ENCODE results near the gene KIFAP3.
"Not testable (repeated sequence)": the region's sequence is repeated elsewhere in the genome, so short reads cannot be mapped to it uniquely, and the experiment has no call there.

Gene KIFAP3

DNA sequence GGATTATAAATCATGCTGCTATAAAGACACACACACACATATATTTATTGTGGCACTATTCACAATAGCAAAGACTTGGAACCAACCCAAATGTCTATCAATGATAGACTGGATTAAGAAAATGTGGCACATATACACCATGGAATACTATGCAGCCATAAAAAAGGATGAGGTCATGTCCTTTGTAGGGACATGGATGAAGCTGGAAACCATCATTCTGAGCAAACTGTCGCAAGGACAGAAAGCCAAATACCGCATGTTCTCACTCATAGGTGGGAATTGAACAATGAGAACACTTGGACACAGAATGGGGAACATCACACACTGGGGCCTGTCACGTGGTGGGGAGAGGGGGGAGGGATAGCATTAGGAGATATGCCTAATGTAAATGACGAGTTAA lies 12.8 kb downstream of the KIFAP3 start:
- DNase-seq: not testable (repeated sequence)

DNA sequence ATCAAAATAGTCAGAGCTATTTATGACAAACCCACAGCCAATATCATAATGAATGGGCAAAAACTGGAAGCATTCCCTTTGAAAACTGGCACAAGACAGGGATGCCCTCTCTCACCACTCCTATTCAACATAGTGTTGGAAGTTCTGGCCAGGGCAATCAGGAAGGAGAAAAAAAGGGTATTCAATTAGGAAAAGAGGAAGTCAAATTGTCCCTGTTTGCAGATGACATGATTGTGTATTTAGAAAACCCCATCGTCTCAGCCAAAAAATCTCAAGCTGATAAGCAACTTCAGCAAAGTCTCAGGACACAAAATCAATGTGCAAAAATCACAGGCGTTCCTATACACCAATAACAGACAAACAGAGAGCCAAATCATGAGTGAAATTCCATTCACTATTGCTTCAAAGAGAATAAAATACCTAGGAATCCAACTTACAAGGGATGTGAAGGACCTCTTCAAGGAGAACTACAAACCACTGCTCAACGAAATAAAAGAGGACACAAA lies 14.4 kb downstream of the KIFAP3 start:
- not testable (repeated sequence) for DNase-seq

DNA sequence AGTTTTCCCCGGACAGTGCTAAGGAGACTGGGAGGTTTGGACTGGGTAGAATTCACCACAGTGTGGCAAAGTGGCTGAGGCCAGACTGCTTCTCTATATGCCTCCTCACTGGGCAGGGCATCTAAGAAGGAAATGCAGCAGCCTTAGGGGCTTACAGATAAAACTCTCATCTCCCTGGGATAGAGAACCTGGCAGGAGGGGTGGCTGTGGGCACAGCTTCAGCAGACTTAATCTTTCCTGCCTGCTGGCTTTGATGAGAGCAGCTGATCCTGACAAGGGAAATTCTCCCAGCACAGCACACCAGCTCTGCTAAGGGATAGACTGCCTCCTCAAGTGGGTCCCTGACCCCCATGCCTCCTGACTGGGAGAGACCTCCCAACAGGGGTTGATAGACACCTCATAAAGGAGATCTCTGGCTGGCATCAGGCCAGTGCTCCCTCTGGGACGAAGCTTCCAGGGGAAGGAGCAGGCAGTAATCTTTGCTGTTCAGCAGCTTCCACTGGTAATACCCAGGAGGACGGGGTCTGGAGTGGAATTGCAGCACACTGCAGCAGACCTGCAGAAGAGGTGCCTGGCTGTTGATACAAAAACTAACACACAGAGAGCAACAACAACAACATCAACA lies 25.2 kb downstream of the KIFAP3 start:
- no peak for DNase-seq

DNA sequence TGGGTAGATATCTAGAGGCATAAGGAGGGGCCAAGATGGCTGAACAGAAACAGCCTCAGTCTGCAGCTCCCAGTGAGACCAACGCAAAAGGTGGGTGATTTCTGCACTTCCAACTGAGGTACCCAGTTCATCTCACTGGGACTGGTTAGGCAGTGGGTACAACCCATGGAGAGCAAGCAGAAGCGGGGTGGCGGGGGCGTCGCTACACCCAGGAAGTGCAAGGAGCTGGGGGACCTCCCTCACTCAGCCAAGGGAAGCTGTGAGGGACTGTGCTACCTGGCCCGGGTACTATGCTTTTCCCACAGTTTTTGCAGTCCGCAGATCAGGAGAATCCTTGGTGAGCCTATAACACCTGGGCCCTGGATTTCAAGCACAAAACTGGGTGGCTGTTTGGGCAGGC lies 26.0 kb downstream of the KIFAP3 start:
- no peak for DNase-seq

DNA sequence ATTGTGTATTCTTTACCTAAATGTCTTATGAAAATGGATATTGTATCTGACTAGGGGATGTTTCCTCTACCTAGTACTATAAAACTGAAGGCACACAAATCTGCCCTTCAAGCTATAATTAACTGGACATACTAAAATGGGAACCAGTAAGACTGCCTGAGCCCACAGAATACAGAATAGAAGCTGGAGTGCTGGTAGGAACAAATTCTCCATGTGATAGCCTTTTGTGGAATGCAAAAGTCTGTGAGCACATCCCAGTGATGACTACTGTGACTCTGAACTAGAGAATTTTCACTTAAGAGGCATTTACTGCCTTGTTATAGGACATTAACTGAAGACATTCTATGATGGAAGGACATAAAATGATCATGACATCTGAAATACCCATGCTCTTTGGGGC lies 30.3 kb downstream of the KIFAP3 start:
- DNase-seq: no peak

DNA sequence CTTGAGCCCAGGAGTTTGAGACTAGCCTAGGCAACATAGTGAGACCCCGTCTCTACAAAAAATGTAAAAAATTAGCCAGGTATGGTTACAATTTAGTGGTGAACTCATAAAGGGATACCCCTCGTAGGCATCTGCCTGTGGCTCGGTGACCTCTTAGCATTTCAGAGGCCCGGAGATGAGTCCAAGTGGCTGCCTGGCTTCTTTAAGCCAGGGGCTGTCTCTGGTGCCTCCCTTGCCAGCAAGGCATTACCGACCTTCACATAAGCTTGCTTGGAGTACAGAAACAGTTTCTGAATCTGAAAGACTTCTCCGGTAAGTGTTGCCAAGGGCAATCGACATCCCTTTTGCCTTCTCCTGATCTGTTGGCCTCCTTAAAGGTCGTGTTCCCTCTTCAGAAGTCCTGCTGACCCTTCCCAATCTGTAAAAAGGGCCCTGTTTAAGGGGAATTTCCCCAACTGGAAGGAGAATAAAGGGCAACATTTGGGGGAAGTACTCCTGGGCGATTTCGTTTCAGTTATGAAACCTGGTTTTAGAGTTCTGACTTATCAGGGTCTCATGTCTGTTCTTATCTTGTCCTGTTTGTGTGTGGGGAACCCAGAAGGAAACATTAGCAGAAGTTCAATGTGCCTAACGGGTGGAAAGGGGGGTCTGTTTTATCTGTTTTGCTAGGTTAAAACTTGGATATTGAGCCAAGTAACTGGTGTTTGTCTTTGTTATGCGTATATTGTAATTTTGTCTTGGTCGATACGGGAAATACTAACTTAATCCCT lies 32.9 kb downstream of the KIFAP3 start:
- no peak for DNase-seq

DNA sequence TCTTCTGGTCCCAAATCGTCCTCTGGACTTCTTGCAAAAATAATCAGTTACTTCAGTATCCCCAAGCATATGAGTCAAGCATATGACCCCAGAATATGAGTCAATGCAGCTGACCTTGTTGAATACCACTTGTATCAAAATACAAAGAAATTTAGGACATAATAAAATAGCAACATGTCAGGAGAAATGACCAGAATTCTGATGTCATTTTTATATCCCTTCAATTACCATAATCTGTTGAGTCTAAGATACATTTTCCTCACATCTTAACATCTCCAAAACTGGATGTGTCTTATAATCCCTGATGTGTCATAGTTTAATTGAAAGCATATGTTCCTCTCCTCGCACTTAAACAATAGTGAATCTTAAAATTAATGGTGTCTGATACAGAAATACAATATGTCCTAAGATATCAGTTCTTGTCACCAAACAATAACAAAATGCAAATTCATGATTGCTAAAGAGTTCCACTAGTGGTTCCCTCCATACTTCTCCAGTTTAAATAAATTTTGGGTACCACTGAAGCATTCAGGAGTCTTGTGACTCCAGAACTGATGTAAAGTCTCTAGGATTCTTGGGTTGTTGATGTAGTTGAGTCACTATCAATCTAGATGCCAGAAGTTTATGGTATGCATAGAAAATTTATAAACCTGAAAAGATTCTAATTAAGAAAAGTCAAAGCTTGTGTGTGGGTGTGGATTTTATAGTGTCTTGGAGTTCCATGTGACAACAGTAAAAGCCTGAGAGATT lies 41.8 kb downstream of the KIFAP3 start:
- no peak for DNase-seq

DNA sequence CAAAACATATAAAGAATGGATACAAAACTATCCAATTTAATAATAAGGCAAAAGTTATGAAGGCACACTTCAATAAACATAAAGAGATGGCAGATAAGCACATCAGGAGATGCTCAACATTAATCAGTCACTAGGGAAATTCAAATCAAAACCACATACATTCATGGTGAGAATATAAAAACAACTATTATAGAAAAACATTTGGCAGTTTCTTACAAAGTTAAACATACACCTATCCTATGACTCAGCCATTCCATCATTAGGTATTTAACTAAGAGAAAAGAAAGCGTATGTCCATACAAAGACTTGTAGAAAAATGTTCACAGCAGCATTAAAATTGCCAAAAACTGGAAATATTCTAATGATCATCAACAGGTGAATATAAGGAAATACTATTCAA lies 44.3 kb downstream of the KIFAP3 start:
- no peak for DNase-seq

DNA sequence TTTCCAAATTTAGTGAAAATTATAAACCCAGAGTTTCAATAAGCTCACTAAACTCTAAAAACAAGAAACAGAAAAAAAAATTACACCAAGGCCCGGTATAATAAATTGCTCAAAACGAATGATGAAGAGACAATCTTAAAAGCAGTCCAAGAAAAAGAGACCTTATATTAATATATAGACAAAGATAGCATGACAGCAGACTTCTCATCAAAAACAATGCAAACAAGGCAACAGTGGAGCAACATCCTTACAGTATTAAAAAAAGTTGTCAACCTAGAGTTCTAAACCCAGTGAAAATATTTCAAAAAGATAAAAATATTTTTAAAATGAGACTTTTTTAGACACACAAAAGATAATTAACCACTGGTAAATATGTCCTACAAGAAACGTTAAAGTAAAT lies 46.7 kb downstream of the KIFAP3 start:
- DNase-seq: no peak

DNA sequence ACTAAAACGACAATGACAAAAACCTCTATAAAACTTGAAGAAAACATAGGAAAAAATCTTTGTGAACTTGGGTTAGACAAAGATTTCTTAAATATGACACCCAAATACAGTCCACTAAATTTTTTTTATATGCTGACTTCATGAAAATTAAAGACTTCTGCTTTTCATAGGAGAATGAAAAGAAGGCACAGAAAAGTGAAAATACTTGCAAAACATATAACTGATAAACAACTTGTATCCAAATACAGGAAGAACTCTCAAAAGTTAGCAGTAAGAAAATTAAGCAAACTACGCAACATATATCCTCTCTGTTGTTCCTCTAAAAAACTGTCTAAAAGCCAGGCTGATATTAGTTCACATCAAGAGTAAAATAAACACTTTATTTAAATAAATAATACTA lies 53.6 kb downstream of the KIFAP3 start:
- DNase-seq: no peak

DNA sequence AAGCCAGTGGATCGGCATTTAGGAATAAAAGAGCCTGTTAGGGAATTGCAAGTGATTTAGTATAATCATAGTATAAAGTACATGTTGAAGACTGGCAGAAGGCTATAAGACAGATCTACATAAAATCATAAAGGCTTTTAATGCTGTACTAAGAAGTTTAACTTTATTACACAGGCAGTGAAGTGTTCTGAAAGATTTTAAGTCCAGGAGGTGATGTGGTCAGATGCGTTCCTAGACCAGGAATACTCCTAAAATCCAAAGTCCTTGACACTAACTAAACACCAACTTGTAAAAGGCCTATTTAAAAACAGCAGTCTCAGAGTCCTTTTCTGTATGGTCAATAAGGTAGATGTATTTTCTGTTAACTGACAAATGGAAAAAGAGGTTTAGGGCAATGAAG lies 57.0 kb downstream of the KIFAP3 start:
- no peak for DNase-seq

DNA sequence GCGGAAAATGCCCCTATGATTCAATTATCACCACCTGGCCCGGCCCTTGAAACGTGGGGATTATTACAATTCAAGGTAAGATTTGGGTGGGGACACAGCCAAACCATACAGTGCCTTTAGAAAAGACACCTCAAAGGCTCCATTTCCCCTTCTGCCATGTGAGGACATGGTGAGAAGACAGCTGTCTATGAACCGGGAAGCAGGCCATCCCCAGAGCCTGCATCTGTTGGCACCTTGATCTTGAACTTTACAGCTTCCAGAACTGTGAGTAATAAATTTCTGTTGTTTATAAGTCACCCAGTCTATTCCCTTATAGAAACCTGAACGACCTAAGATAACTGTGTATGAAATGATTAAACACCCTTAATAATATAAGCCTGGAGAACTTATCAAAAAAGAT lies 61.6 kb downstream of the KIFAP3 start:
- DNase-seq: no peak

DNA sequence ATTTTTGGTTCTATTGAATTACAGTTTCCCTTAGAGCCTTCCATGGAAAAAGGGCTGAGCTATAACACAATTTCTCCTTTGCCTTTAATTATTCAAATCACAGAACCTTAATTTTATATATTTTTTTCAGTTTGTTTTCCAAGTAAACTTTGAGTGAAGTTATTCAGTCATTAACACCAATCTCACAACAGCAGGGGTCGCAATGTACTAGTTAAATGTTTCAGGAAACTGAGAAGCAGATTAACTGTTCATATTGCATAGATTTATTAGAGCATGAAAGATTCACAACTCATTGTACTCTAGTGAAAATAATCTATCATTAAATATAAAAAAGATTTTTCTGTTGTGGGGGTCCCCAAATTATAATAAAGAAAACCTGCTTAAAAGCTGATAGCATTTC lies 64.1 kb downstream of the KIFAP3 start:
- DNase-seq: peak; percentile 41

DNA sequence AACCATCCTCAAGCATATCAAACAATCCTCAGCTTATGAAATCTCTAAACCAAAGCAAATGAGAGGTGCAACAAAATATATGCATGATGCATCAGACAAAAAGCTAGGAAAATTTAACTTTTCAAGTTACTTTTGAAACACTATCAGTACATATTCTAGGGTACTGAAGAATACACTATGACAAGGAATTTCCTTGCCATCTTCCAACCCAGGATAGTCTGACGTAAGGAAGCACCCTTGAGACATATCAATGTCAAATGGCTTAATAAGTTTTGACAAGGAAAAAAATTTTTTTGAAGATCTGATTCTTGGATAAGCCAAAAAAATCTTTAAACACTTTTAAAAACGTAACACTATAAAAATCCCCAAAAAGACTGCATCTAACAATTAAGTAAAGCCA lies 64.9 kb downstream of the KIFAP3 start:
- no peak for DNase-seq

DNA sequence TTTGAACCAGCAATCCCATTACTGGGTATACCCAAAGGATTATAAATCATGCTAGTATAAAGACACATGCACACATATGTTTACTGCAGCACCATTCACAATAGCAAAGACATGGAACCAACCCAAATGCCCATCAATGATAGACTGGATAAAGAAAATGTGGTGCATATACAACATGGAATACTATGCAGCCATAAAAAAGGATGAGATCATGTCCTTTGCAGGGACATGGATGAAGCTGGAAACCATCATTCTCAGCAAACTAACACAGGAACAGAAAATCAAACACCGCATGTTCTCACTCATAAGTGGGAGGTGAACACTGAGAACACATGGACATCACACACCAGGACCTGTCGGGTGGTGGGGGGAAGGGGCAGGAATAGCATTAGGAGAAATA lies 65.8 kb downstream of the KIFAP3 start:
- not testable (repeated sequence) for DNase-seq

DNA sequence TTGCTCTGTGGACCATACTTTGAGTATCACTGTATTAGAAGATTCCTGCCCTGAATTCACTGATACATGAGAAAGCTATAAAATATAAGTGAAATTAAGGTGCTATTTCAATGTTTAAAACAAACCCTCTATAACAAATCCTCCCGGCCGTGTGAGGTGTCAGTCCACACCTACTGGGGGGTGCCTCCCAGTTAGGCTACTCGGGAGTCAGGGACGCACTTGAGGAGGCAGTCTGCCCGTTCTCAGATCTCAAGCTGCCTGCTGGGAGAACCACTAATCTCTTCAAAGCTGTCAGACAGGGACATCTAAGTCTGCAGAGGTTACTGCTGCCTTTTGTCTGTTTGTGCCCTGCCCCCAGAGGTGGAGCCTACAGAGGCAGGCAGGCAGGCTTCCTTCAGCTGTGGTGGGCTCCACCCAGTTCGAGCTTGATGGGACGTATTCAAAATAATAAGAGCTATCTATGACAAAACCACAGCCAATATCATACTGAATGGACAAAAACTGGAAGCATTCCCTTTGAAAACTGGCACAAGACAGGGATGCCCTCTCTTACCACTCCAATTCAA lies 71.1 kb downstream of the KIFAP3 start:
- DNase-seq: not testable (repeated sequence)

DNA sequence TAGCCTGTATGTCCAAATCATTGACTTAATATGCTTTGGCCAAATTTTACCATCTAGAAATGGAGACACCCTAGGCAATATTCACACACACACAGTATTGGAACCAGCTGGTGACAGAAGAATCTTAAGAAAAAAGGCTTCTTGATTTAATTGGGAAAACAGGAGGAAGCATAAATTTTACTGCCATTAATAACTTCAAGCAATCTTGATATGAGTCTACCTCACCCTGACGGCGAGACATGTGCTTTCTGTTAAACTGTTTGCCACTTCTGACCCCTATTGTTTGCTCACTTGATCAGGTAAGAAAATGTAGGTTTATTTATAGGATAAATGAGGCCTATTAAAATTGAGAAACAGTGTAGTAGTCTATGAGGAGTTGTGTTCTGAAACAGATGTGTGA lies 73.2 kb downstream of the KIFAP3 start:
- no peak for DNase-seq

DNA sequence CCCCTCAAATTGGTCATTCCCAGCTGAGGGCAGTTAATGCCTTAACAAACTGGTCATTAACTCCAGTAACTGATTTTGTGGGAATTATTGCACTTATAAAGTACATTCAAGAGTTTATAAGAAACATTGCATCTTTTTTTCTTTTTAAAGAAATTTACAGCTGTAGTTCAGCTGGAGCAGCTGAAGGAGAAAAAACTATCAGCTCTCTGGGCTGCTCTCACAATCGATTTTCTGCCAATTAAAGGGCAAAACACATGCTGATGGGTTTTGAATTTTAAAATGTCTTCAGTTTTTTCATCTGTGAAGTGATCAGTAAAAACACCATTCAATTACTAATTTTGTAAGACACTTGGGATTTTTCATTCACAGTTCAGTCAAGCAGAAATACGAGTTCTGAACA lies 74.7 kb downstream of the KIFAP3 start:
- DNase-seq: no peak

DNA sequence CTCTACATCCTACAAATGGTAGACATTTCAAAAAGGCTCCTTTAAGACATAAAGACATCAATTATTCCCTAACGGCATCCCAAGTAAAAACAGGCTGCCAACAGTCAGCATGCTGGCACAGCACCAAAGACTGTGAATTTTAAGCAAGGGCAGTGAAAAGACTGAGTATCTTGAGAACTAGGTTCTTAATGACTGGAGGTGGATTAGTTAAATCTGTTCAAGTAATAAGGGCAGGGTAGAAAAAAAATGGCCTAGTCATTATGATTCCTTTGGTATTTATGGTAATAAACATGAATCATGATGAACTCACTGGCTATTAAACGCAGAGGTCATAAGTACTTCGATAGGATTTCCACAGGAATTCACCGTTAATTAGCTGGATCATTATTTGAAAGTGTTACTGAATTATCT lies 75.2 kb downstream of the KIFAP3 start:
- DNase-seq: no peak

DNA sequence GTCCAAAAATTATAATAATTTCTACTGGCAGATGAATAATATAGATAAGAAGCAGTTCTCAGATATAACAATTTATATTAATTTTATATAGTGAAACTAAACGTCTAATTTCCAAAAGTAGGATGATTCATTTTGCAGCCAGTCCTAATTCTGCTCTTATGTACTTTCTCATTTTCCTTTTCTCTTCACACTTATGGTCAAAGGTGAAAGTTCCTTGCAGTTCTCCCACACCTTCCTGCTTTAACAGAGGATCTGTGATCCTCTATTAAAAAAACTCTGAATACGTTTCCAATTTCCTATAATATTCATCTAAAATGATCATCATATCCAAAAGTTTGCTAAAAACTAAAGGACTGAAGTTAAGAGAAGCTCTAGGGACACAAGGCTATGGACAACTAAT lies 78.5 kb downstream of the KIFAP3 start:
- DNase-seq: no peak

DNA sequence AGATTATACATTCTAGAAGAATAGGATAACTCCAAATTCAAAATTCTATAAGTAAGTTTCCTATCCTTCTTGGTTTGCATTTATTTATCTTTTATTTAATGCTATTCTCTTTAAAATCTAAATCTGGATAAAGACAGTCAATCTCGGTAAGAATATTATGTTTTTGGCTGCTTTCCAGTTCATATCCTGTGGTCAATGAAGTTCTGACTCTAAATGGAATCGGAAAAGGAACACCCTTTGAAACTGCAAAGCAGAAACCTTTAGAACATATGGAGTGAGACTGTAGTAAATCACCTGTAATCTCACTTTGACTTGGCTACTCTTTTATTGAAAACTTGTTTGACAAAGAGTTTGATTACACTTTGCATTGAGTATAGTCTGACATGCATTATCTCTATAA lies 85.2 kb downstream of the KIFAP3 start:
- DNase-seq: no peak

DNA sequence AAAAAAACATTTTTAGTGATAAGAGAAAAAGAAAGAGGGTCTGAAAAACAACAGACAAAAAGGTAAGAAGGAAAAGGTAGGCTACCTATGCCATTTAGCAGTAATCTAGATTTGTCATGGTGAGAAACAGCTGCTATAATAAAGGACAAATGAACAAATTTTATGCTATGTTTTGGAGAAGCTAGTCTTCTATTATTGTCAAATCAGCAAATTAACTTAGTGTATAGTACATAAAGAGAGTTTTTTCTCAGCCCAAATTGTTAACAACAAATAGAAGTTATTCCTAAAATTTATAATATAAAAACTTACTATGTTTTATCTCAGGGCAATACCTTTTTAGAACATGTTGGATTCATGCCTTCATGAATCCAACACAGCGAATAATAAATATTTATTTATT lies 88.7 kb downstream of the KIFAP3 start:
- DNase-seq: no peak

DNA sequence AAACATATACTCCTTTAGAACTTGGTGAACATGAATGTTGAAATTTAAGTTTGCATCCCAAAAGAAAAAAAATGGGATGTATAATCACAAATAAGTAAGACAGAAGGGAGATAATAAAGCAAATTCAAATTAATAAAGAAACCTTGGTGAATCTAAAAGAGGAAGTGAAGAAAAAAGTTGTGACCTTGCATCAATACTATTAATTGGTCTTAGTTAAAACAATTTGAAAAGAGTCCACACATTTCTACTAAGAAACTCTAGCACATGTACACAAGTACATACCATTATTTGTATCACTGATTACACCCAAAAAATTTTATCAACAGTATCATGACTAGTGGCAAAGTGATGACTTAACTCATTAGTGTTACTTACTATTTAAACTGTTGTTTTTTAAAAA lies 100.4 kb downstream of the KIFAP3 start:
- DNase-seq: no peak

DNA sequence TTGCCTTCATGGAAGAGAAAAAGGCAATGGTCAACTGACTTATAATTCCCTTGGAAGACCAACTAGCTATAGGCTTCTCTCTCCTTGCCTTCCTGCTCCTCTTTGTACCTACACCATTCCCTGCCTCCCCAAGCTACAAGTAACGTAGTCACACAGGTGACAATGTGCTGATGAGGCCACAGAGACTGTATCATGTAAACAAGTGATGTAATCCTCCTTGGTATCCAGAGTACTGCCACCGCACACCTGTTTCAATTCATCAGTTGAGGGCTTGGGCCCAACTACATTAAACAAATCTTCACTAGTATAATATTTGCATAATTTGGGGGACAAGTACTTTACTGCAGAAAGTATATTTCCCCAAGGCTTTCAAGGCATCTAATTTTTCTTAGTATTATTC lies 104.4 kb downstream of the KIFAP3 start:
- no peak for DNase-seq

All from NCI-H1048 (cell line).